Caco-2 (cell line): ENCODE data around the gene SLC4A5. TPM values are rescaled to one million over a fixed set of nuclear protein-coding genes. Genes with fewer than 3 reads are reported as not detected.

Source experiments
- Bru-seq: library from RNA; stranded (reverse); fragments of 400-500 nt; gene quantifications from one replicate; lab custom pipeline; 2021; lab: Mats Ljungman, UMichigan
- BruChase-seq, 2 experiments: library from RNA; stranded (reverse); fragments of 400-500 nt; gene quantifications; one replicate each; lab custom pipeline; 2021; lab: Mats Ljungman, UMichigan
- BruUV-seq: library from RNA; stranded (reverse); fragments of 400-500 nt; replicated peaks from 2 replicates; lab custom pipeline; 2021; lab: Mats Ljungman, UMichigan
- CTCF ChIA-PET: fragments of 300-600 bp; sonication (Branson Sonifier 250); formaldehyde crosslinking; loops from one replicate; lab custom pipeline; 2022; ENCODE audit warnings: antibody characterized with exemption; lab: Charles Lee
- POLR2A ChIA-PET: fragments of 300-600 bp; sonication (Branson Sonifier 250); formaldehyde crosslinking; loops from one replicate; lab custom pipeline; 2022; ENCODE audit warnings: antibody characterized with exemption; lab: Charles Lee
- DNase-seq, 2 experiments: peaks; one replicate each; pipeline versions ENCODE4 v3.0.0 to v3.0.0-alpha.2; 2020 to 2022
- H3K27me3 ChIP-seq: replicated peaks from 2 replicates; pipeline ENCODE4 v1.6.0; 2011; ENCODE audit warnings: low read length; ENCODE audit not compliant: control insufficient read depth, insufficient read depth
- H3K36me3 ChIP-seq: 2 replicates; pipeline ENCODE4 v1.5.1; 2011; ENCODE audit warnings: low read length; ENCODE audit not compliant: control insufficient read depth, insufficient read depth
- H3K4me1 ChIP-seq: fragments of 250-450 bp; sonication (Bioruptor Pico); 2 replicates; pipeline ENCODE4 v1.5.1; 2020; ENCODE audit warnings: mild to moderate bottlenecking
- H3K4me3 ChIP-seq: 2 replicates; pipeline ENCODE4 v1.5.1; 2011; ENCODE audit warnings: low read depth, mild to moderate bottlenecking, control low read depth, low read length
- H3K9me3 ChIP-seq: fragments of 250-450 bp; sonication (Bioruptor Pico); 2 replicates; pipeline ENCODE4 v1.5.1; 2020; ENCODE audit warnings: mild to moderate bottlenecking, moderate library complexity
- H3K27ac Mint-ChIP-seq: one replicate; pipeline ENCODE4 v1.8.0; 2022; ENCODE audit warnings: mixed read lengths; ENCODE audit not compliant: unreplicated experiment
- H3K27me3 Mint-ChIP-seq: one replicate; pipeline ENCODE4 v1.8.0; 2022; ENCODE audit warnings: mixed read lengths; ENCODE audit not compliant: insufficient read depth, unreplicated experiment
- H3K36me3 Mint-ChIP-seq: one replicate; pipeline ENCODE4 v1.8.0; 2022; ENCODE audit warnings: mild to moderate bottlenecking, mixed read lengths; ENCODE audit not compliant: insufficient read depth, unreplicated experiment
- H3K4me1 Mint-ChIP-seq: one replicate; pipeline ENCODE4 v1.8.0; 2022; ENCODE audit warnings: low read depth, mixed read lengths; ENCODE audit not compliant: unreplicated experiment
- H3K4me3 Mint-ChIP-seq: one replicate; pipeline ENCODE4 v1.8.0; 2022; ENCODE audit warnings: mild to moderate bottlenecking, moderate library complexity, mixed read lengths; ENCODE audit not compliant: unreplicated experiment
- H3K9me3 Mint-ChIP-seq: one replicate; pipeline ENCODE4 v1.8.0; 2022; ENCODE audit warnings: mixed read lengths; ENCODE audit not compliant: unreplicated experiment
- CTCF ChIP-seq, 2 experiments: fragments of 200-600 bp in 1 of 2; IDR thresholded peaks; 1 replicate in 1 of 2; 2 replicates in 1 of 2; pipeline versions ENCODE4 v1.5.1 to v1.8.0; 2011 to 2022; ENCODE audit warnings: antibody characterized with exemption in 1 of 2, control low read depth in 1 of 2, inconsistent platforms in 1 of 2, low read depth in 1 of 2, low read length in 1 of 2, mild to moderate bottlenecking in 1 of 2, moderate library complexity in 1 of 2; ENCODE audit not compliant: insufficient read depth in 1 of 2, severe bottlenecking in 1 of 2, unreplicated experiment in 1 of 2
- intact Hi-C: fragments of 100-400 bp; cut with micrococcal nuclease; formaldehyde crosslinking; loops from one replicate; pipeline ENCODE4 v1.10.0; 2022; ENCODE audit not compliant: unreplicated experiment
- long read RNA-seq: library from polyadenylated mRNA; stranded (forward); transcript quantifications from one replicate; pipeline ENCODE4 v2.0.0, GENCODE V29; 2022
- total RNA-seq: library from RNA; stranded (reverse); gene quantifications from 2 replicates; pipeline ENCODE4 v1.2.3, GENCODE V29; 2022

SLC4A5 gene
- total RNA-seq: 1.9 and 2.2 TPM in 2 replicates
- Bru-seq, nascent RNA: percentile 39 among the genes with signal in this experiment
- percentile 46 among the genes with signal in this experiment for BruChase-seq, experiment 1, labeled RNA remaining after a 2-hour chase
- BruChase-seq, experiment 2, labeled RNA remaining after a 6-hour chase: percentile 41 among the genes with signal in this experiment
- long read RNA-seq: 0 reads

- Histone ChIP-seq H3K27me3 (no peaks in the 10 kb centered on the region), H3K9me3 (no peaks in the 10 kb centered on the region), H3K4me3 (no peak within 1 kb of the TSS), H3K36me3 (no peaks in the 10 kb centered on the region), H3K4me1 (no peaks in the 10 kb centered on the region)
- Mint-ChIP-seq H3K9me3 (no peaks in the 10 kb centered on the region), H3K4me3 (no peak within 1 kb of the TSS), H3K27ac (no peak within 1 kb of the TSS), H3K36me3 (no peaks in the 10 kb centered on the region), H3K27me3 (no peaks in the 10 kb centered on the region), H3K4me1 (no peaks in the 10 kb centered on the region)
- CTCF ChIA-PET: no interaction called here
- no peak for DNase-seq
- no peak for TF ChIP-seq CTCF (IDR thresholded peaks at IDR 0.05; ENCODE audit: insufficient read depth in 1 of 2, low read depth in 1 of 2, low read length in 1 of 2, severe bottlenecking in 1 of 2, unreplicated experiment in 1 of 2)
- intact Hi-C loops: no loop called here
- BruUV-seq: no TSS peak
- POLR2A ChIA-PET: no interaction called here
These were observed at the start of gene SLC4A5 for GRCh38 chr2:74343316-74343715. Gene SLC4A5, minus strand, starts transcription at chr2:74343416. Its CDS starts 28,393 bp downstream, at chr2:74315023.

- Mint-ChIP-seq H3K4me1 (peaks cover 6% of the 10 kb centered on the region), H3K27ac (no peak overlapping the region), H3K27me3 (peaks cover 3% of the 10 kb centered on the region), H3K4me3 (peak overlapping the region; percentile 81), H3K36me3 (no peaks in the 10 kb centered on the region), H3K9me3 (no peaks in the 10 kb centered on the region)
- no peak for DNase-seq
- intact Hi-C loops: loop anchor here (2.0 to 5.0 kb wide), 2 partner anchors 126 to 140 kb away; no protein-coding TSS in a partner anchor
- TF ChIP-seq CTCF (IDR thresholded peaks at IDR 0.05; ENCODE audit: insufficient read depth in 1 of 2, low read depth in 1 of 2, low read length in 1 of 2, severe bottlenecking in 1 of 2, unreplicated experiment in 1 of 2): no peak
- BruUV-seq: no TSS peak
- no peaks in the 10 kb centered on the region for H3K27me3 ChIP-seq
- no peaks in the 10 kb centered on the region for H3K9me3 ChIP-seq
- ChIA-PET POLR2A (interaction anchor here (0.7 to 1.3 kb wide), 3 partner anchors 9 to 564 kb away, joined by 3 to 6 read pairs (median 4); partner anchors contain the start of gene STAMBP), CTCF (interaction anchor here (1.0 to 2.0 kb wide), 8 partner anchors 10 to 272 kb away, joined by 3 to 17 read pairs (median 4); partner anchors contain the start of genes C2orf81, DCTN1, WBP1 and WDR54)
- peak overlapping the region; percentile 19; the same call in 1 of the 2 replicates for H3K4me3 ChIP-seq
- H3K36me3 ChIP-seq: no peaks in the 10 kb centered on the region; the same call in 1 of the 2 replicates
- H3K4me1 ChIP-seq: peaks cover 7% of the 10 kb centered on the region; the same call in 1 of the 2 replicates
These were observed 49.2 kb upstream of the SLC4A5 start for GRCh38 chr2:74392449-74392743.

GRCh38 chr2:74391580-74392448 lies 48.6 kb upstream of the SLC4A5 start:
- Histone ChIP-seq H3K27me3 (no peaks in the 10 kb centered on the region), H3K4me3 (peak overlapping the region; percentile 77), H3K36me3 (no peaks in the 10 kb centered on the region; the same call in 1 of the 2 replicates), H3K4me1 (peaks cover 7% of the 10 kb centered on the region; the same call in 1 of the 2 replicates), H3K9me3 (no peaks in the 10 kb centered on the region)
- peaks cover 3% of the 10 kb centered on the region for H3K27me3 Mint-ChIP-seq
- POLR2A ChIA-PET: interaction anchor here (0.7 to 1.3 kb wide), 5 partner anchors 9 to 563 kb away, joined by 3 to 7 read pairs (median 5); partner anchors contain the start of gene STAMBP
- CTCF ChIA-PET: interaction anchor here (0.6 to 2.0 kb wide), 21 partner anchors 8 to 1134 kb away, joined by 3 to 17 read pairs (median 4); partner anchors contain the start of genes C2orf81, DCTN1, MOB1A and WBP1
- no TSS peak for BruUV-seq
- H3K36me3 Mint-ChIP-seq: no peaks in the 10 kb centered on the region
- peaks cover 6% of the 10 kb centered on the region for H3K4me1 Mint-ChIP-seq
- H3K27ac Mint-ChIP-seq: peak overlapping the region; percentile 92
- H3K4me3 Mint-ChIP-seq: peak overlapping the region; percentile 81
- intact Hi-C loops: loop anchor here (2.0 to 5.0 kb wide), 2 partner anchors 125 to 140 kb away; no protein-coding TSS in a partner anchor
- DNase-seq: peak; percentile 90 to 94
- TF ChIP-seq CTCF (IDR thresholded peaks at IDR 0.05; ENCODE audit: insufficient read depth in 1 of 2, low read depth in 1 of 2, low read length in 1 of 2, severe bottlenecking in 1 of 2, unreplicated experiment in 1 of 2): peak; percentile 95
- H3K9me3 Mint-ChIP-seq: no peaks in the 10 kb centered on the region
